EH (cell line): ENCODE results near the gene ART5.
"Not testable (repeated sequence)": the region's sequence is repeated elsewhere in the genome, so short reads cannot be mapped to it uniquely, and the experiment has no call there.

ENCODE experiments used
- DNase-seq: peaks from one replicate; pipeline ENCODE4 v3.0.0-alpha.2; 2015; ENCODE audit warnings: low read depth

The ART5 gene

GRCh38 chr11:3658252-3658651, 16.5 kb upstream of the ART5 start:
- no peak for DNase-seq

- DNase-seq: not testable (repeated sequence)
Measured at GRCh38 chr11:3657331-3657730, 15.5 kb upstream of the ART5 start.

- DNase-seq: no peak
Measured at GRCh38 chr11:3655547-3655946, 13.8 kb upstream of the ART5 start.

GRCh38 chr11:3652514-3652913, 10.7 kb upstream of the ART5 start:
- DNase-seq: not testable (repeated sequence)

- not testable (repeated sequence) for DNase-seq
Measured at GRCh38 chr11:3649374-3649773, 7.6 kb upstream of the ART5 start.

GRCh38 chr11:3648843-3649242, 7.1 kb upstream of the ART5 start:
- DNase-seq: not testable (repeated sequence)

GRCh38 chr11:3645552-3645951, 3.8 kb upstream of the ART5 start:
- DNase-seq: no peak

GRCh38 chr11:3644817-3645235, 3.0 kb upstream of the ART5 start, which contains the start of gene ART1:
TSS of gene ART1 (plus strand) at chr11:3645128. CDS start at chr11:3659214, 14,086 bp downstream.
- DNase-seq: peak; percentile 31

GRCh38 chr11:3643102-3643546, 1.3 kb upstream of the ART5 start:
- peak; percentile 10 for DNase-seq

GRCh38 chr11:3642071-3642951, 519 bp upstream of the ART5 start:
- DNase-seq: peak; percentile 87

- DNase-seq: no peak
Measured at GRCh38 chr11:3641191-3641590, 601 bp downstream of the ART5 start.

GRCh38 chr11:3639841-3640240, 2.0 kb downstream of the ART5 start:
- no peak for DNase-seq

GRCh38 chr11:3638513-3638912, 3.3 kb downstream of the ART5 start:
- DNase-seq: no peak

GRCh38 chr11:3637201-3637600, 4.6 kb downstream of the ART5 start:
- no peak for DNase-seq

GRCh38 chr11:3635641-3636375, 6.0 kb downstream of the ART5 start:
- DNase-seq: no peak

GRCh38 chr11:3632070-3632660, 9.6 kb downstream of the ART5 start:
- no peak for DNase-seq

GRCh38 chr11:3631331-3631730, 10.5 kb downstream of the ART5 start:
- no peak for DNase-seq

GRCh38 chr11:3627291-3627690, 14.5 kb downstream of the ART5 start:
- peak; percentile 89 for DNase-seq

- no peak for DNase-seq
Measured at GRCh38 chr11:3626250-3626960, 15.4 kb downstream of the ART5 start.

- no peak for DNase-seq
Measured at GRCh38 chr11:3623767-3624458, 17.9 kb downstream of the ART5 start.

GRCh38 chr11:3623121-3623520, 18.7 kb downstream of the ART5 start:
- no peak for DNase-seq
